Central memory CD4-positive, alpha-beta T cell (primary cell): ENCODE data around the gene PDE9A.
A peak's percentile ranks its signal among the peaks of the same experiment; 100 is the strongest.

Experiments used
- DNase-seq: peaks from one replicate; pipeline ENCODE4 v3.0.0; 2022

Gene PDE9A

DNA sequence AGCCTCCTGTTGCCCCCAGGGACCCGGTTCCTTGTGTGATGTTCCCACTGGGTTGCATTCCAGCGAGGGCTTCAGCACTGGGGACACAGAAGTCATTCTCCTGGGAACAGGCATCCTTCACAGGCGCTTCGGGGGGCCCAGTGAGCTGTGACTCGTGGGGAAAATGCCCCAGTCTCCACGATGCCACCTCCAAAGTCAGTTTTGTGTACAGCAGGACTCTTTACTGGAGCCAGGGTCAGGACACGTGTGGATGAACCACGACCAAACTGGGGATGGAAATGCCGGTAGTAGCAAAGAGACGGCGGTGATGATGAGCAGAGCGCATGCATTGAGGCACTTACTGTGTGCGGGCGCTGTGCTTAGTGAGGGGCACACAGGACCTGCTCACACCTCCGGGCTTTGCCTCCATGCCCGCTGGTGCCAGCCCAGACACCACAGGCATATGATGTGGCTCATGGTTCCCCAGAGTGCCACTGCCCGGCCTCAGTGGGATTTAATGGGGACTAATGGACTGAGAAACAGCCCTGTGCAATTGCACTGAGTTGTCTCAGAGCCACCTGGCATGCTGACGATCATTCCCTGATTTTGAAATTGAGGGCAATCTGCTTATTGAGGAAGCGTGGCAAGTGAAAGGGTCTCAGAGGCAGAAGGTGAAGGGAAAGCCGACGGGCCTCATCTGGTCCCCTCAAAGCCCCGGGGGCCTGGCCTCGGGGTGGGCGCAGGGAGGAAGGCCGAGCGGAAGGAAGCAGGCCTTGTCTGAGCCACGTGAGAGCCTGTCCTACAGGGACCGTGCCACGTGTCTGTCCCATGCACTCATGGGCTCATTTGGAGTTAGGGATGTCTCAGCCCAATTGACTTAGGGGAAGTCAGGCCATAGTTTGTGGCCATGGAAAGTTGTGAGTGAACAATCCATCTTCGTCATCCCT lies 91.4 kb downstream of the PDE9A start:
- no peak for DNase-seq

DNA sequence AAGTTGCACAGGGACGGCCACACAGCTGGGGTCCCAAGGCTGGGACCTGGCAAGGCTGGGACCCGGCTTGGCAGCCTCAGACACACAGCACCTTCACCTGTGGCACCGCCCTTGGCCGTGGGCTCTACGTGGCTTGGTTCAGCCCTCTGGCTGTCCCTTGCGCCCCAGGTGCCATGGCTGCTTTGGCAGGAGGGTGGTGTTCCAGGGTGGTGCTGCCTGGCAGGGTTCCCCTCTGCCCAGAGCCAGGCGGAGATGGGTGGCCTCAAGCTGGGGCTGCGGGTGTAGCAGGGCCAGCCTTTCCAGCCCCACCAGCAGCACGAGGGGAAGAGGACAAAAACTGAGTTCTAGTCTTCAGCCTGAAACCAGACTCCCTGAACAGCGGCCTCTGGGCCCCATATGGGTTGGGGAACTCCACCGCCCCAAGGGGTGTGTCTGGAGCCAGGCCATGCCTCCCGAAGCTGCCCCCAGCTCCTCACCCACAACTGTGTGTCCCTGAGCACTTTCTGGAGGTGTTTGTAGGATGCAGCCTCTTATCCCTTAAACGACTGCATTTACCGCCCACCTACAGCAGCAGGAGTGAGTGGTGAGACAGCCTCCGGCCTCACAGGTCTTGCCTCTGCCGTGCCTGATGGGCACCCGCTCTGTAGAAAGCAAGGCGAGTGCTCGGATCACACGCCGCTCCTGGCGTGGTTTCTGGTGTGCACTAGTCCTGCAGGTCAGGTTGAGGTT lies 92.3 kb downstream of the PDE9A start:
- DNase-seq: no peak

DNA sequence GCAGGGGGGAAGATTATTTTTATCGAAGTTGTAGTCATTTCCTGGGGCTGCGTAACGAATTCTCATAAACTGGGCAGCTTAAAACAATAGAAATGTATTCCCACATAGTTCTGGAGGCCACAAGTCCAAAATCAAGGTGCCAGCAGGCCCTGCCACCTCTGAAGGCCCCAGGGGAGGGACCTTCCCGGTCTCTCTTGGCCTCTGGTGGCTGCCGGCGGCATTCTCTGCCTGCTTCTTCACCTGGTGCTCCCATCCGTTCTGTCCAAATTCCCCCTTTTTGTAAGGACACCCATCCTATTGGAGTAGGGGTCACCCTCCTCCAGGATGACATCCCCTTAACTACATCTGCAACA lies 92.8 kb downstream of the PDE9A start:
- no peak for DNase-seq

DNA sequence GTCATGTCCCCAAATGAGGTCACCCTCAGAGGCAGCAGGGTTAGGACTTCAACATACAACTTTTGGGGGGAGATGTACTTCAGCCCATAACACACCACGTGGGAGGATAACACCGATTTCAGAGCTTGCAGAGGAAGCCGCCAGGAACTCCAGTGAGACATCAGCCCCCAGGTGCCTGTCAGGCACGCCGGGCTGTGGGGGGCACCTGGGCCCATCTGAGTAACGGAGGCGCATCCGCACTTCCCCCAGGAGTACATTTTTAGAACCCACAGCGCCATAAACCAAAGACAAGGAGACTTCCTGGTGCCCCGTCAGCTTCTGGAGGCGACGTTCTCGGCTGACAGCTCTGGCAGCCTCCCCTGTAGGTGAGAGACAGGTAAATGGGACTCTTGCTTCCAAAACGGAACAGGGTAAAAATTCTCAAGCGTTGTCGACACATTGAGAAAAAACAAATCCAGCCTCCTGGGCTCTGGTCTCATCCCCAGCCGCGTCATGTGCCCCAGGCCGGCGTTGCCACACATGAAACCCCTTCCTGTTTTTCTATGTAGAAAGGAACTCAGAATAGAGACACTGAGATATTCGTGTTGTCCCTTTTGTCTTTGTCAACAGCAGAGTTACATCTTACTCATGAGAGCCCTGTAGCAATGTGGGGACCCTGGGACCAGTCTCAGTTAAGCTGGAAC lies 93.3 kb downstream of the PDE9A start:
- DNase-seq: peak; percentile 74

DNA sequence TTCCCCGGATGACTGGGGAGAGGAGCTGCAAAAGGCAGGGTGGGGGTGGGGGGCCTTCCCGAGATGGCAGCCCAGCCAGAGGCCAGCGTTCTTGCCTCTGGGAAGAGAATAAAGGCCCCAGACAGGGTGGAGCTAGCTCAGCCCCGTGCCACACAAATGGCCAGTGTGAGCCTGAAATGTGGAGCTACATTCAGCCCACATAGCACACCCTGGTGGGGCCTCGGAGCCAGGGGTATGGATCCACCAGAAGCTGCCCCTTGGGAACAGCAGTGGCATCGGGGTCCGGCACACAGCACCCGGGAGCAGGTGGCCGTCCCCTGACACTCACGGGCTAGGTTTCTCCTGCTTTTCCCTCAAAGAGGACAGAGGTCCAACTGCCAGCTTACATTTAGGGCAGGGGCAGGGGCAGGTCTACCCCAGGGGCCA lies 93.9 kb downstream of the PDE9A start:
- no peak for DNase-seq

DNA sequence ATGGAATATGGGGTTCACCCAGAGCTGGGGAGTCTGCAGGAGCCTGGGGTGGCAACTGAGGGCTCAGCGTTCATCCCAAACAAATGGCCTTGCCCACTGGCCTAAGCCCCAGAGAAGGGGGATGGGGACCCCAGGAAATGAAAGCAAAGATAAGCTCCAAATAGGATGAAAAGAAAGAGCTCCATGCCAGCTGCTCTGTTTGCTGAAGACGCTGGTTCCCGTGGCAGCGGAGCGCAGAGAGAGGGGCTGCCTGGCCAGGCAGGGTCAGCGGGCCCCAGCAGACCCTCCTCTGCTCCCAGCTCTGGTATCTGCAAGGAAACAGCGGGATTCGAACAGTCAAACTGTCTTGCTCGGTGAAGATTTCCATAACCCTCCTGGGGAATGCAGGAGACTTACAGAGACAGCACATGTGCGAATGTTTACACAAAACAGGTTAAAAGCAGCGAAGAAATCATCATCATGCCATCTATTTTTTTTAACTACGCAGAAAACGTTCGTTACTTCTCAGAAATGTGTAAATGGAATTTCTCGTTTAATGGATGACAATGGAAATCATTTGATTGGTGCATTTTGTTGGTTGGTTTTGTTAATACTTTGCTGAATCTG lies 94.4 kb downstream of the PDE9A start:
- no peak for DNase-seq

DNA sequence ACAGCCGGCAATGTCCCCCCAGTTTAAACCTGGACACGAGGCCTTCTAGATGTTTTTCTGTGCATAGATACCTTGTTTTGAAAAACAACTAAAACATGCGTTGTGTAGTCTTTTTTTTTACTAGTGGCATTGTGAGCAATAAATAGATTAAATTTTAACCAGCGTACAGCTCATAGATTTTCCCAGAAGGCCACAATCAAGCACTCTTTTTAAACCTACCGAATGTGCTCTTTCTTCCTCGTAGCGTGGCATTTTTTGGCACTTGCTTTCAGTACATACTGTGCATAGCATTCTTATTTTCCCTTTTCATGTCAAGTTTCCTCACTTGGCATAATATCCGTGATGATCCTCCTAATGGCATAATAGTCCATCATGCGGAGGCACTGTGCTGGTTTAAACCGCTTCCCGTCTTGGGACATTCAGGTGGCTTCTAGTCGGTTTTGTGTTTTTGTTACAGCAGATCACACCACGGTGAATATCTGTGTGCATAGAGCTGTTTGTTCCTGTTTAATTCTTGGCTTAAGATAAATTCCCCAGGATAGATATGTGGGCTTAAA lies 95.3 kb downstream of the PDE9A start:
- DNase-seq: no peak

DNA sequence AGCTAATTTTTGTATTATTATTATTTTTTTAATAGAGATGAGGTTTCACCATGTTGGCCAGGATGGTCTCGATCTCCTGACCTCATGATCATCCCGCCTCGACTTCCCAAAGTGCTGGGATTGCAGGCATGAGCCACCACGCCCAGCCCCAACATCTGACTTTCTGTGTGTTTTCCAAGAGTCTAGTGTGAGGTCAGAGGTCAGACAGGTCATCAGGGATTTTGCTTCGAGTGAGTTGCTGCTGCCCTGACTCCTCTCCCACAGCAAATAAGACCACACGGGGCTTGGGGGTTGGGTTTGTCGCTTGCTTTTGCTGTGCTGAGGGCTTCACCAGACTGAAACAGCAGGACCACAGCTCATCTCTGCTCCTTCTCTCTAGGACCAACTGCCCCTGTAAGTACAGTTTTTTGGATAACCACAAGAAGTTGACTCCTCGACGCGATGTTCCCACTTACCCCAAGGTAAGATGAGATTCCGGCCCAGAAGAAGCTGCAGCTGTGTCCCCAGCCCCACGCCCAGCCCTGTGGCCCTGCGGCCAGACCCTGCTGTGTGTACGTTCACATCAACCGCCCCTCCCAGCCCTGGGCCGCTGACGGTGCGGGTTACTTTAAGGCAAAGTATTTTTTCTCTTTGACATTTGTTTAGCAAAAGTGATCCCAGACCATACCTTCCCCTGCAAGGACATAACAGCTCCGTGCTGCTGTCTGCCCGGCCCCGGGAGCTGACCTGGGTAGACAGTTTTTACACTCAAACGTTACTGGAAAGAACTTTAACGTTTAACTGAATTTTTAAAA lies 97.5 kb downstream of the PDE9A start:
- DNase-seq: no peak

DNA sequence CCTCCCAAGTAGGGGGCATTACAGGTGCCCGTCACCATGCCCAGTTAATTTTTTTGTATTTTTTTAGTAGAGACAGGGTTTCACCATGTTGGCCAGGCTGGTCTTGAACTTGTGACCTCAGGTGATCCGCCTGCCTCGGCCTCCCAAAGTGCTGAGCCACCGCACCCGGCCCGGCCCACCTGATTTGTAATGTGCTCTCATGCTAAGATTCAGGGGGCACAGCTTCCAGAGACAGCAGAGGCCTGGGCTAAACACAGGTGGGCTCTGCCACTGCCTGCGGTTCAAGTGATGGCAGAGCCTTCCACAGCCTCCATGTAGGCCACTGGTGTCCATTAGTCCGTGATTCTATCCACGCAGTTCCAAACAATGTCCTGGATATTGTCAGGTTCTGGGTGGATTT lies 98.4 kb downstream of the PDE9A start:
- no peak for DNase-seq

DNA sequence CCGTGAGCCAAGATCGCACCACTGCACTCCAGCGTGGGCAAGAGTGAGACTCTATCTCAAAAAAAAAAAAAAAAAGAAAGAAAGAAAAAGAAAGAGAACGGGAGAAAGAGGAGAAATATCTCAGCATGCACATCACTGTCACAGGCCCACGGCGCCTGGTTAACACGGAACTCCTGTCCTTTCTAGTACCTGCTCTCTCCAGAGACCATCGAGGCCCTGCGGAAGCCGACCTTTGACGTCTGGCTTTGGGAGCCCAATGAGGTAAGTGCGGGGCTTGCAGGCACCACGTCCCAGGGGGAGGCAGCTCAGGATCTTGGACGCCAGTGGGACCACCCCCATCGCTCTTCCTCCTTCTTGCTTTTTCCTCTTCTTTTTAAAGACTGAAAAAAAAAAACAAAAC lies 100.4 kb downstream of the PDE9A start:
- no peak for DNase-seq

DNA sequence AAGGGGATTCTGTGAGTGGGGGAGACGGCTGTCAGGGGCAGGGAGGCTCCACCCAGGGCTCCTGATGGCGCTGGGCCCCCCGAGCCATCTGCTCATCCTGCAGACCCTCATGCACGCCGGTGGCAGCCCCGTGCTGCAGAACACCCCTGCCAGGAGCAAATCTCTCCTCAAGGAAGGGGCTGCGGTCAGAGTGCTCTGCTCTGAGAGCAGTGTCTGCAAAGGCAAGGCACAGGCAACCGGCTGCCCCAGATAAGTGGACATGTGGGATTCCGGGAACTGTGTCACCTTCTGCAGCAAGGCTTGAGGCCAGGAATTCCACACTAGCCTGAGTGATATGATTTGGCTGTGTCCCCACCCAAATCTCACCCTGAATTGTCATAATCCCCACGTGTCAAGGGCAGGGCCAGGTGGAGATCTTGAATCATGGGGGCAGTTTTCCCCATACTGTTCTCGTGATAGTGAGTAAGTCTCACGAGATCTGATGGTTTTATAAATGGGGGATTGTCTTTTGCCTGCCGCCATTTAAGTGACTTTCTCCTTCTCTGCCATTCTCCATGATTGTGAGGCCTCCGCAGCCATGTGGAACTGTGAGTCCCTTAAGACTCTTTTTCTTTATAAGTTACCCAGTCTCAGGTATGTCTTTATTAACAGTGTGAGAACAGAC lies 101.0 kb downstream of the PDE9A start:
- no peak for DNase-seq

DNA sequence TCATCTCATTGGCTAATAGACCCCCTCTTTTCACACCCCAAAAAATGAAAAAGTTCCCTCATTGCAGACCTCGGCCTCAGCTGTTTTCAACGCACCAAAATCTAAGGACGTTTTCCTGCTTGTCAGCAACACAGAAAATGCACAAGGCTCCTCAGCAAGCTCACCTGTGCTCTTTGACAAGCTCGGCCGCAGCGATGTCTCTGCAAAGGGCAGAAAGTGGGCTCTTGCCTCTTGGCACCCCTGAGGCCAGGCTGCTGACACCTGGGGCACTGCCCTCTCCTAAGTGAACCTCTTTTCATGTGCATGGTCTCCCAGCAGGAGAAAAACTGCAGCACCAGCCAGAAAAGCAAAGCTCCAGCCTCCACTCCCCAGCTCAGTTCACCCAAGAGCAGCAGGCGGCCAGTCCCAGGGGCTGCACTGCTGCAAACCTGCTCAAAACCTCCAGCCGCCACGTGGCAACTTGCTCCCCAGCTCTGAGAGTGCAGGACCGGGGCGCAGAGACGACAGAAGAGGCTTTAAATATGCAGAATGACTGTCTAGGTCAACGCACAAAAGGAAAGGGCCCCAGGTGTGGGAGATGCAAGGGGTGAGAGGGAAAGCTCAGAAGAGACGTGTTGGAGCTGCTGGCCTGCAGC lies 101.7 kb downstream of the PDE9A start:
- DNase-seq: no peak

DNA sequence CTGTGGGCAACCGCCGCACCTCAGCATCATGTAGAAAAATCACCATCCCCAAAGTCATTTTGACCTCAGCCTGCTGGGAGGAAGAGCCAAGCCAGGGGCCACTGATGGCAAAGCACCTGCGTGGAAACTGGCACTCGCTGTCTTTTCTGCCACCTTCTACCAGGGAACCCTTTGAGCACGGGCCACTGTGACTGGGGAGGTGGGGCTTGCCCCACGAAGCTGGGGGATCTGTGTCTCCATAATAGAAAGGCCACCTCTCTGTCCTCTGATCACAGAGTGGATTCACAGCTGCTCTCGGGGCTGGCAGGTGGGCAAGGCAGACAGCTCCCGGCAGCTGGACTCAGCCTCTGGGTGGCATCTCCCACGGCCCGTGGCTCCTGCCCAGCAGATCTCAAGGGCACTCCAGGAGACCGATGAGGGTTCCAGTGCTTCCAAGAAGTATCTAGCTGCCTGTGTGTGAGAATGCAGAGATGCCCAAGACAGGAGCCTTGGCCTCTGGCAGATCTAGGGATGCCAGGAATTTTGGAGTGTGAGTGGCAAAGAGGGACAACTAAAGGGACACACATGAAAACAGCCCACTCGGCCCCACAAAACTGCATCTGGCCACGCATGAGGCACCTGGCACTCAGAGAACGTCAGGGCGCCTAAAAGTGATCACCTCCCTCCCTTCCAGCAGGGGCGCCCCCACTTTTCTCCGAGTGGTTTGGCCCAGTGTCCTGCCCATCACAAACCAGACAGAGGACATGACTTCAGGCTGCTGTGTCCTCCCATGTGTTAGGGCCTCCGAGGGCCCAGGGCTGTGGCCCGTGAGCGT lies 102.6 kb downstream of the PDE9A start:
- no peak for DNase-seq

DNA sequence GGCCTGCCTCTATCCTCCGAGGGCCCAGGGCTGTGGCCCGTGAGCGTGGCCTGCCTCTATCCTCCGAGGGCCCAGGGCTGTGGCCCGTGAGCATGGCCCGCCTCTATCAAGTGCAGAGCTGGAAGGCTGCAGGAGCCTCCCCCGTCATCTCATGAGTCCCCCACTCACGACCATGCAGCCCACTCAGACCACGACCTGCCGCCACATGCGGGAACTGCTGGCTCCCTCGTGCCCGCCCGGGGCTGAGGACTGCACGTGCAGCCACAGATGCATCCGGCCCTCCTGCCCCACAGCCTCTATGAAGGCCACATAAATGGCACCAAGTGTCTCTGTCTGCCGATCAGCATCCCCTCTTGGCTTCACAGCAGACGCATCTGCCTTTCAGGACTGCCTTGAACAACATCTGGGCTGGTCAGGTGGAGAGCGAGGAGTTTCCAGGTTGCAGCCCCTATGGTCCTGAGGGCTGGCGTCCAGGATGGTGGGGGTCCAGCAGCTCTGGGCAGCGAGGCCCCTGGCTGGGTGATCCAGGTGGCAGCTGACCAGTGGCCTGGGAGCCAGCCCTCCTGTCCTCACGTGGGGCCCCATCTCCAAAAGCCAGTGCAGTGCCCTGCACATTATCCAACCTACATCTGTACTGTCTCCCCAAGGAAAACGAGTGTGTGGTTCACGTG lies 103.3 kb downstream of the PDE9A start:
- no peak for DNase-seq

DNA sequence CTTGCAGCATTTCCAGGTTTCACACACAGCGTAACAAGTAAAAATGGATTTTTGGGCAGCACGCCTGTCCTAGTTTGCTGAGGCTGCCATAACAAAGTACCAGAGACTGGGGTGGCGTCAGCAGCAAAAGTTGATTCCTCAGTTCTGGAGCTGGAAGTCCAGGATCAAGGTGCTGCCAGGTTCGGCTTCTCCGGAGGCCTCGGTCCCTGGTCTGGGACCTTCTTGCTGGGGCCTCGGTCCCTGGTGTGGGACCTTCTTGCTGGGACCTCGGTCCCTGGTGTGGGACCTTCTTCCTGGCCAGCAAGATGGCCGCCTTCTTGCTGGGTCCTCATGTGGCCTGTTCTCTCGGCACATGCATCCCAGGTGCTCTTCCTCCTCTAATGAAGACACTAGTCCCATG lies 104.0 kb downstream of the PDE9A start:
- DNase-seq: no peak

DNA sequence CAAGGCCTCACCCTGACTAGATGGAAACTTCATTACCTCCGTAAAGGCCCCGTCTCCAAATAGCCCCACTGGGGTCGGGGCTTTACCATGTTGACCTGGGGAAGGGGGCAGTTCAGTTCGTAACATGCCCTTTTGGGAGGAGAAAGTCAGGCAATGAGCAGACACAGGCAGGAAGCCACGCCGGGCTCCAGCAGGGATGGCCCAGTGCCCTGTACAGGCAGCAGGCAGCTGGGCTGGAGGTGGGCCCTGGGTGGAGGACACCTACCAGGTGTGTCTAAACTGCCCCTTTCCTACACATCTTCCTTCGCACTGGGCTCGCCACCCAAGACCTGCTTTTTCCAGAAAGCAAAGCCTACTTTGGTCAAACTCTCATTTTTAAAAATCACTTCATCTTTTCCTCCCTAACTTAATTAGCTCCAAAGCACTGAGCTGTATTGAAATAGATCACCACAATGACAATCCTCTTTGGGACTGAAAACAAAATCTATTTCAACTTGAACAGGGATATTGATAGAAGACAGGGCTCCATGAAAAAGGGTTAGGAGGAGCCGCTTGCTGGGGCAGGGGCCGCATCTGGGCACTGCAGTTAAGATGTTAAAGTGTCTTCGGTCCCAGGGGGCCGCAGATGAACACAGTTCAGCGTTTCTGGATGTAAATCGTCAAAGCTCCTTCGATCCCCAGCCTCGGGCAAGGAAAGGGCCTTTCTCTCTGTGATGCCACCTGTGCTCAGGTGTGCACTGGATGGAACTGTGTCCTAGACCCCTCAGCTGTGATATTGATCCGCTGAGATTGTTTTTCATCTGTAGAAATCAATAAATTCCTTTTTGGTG lies 104.6 kb downstream of the PDE9A start:
- no peak for DNase-seq

DNA sequence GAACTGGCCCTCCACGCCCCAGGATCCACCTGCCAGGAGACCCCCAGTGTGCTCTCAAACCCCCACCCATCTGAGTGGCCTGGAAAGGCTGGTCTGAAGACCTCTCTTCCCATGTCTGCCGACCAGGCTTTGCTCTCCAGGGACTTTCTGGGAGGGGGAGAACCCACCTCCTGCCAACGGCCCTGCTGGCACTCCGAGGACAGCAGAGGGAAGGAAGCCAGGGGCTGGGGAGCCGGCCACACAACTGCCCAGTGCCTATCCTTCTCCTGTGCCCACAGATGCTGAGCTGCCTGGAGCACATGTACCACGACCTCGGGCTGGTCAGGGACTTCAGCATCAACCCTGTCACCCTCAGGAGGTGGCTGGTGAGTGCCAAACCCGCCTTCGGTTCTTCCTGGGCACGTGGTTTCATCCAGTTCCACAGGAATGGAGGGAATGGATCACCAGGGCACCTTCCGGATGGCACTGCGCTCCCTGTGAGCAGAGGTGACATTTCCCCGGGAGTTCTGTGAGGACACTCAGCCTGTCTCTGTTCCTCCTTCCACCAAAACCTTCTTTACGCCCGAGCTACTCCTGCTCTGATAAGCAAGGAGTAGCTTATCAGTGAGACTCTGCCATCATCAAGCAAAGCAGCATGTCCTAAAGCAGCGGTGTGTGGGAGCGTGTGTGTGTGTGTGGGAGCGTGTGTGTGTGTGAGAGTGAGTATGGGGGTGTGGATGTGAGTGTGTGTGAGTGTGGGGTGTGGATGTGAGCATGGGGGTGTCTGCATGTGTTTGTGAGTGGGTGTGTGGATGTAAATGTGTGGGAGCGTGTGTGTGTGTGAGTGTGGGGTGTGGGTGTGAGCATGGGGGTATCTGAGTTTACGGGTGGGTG lies 105.5 kb downstream of the PDE9A start:
- DNase-seq: no peak

DNA sequence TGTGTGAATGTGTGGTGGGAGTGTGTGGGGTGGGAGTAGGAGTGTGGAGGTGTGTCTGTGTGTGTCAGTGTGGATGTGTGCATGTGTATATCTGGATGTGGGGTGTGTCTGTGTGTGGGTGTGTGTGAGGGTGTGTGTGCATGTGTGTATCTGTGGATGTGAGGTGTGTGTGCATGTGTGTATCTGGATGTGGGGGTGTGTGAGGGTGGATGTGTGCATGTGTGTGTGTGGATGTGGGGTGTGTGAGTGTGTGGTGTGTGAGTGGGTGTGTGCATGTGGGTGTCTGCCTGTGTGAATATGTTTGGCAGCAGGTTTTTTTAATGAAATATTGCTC lies 106.1 kb downstream of the PDE9A start:
- no peak for DNase-seq
